ENCODE results near the gene PRKACB. TPM values are rescaled to one million over a fixed set of nuclear protein-coding genes. Genes with fewer than 3 reads are reported as not detected.
A peak's percentile ranks its signal among the peaks of the same experiment; 100 is the strongest.

PRKACB gene
- polyA plus RNA-seq, 1 donor (not counting 4 experiments of a cell fraction or from before 2014, with no cell fraction given) = 15.3 TPM

DNA sequence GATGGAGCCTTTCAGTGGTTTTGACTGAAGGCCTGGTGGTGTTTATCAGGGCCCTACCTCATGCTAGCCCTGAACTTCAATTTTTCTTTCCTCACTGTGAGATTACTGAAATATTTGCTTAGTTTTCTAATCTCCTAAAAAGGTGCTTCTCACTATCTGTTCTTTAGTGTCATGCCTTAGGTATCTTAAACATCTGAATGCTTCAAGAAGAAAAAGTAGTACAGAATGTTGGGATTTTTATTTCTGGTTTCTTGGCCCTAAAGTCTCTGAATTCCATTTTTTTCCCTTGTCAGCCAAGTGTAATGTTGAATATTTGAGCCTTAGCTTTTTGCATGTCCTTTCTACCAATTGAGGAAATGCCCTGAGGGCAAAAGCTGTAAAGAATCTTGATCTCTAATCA lies 47.9 kb upstream of the PRKACB start:
- dilution Hi-C loops (cut with MboI; ENCODE audit: extremely low pct_ligation_motif_present, low sequenced_read_pairs) = no loop called here
- Histone ChIP-seq H3K4me2 (ENCODE audit: control insufficient read depth, extremely low read depth, insufficient read depth, low read depth, low read length) (no peak overlapping the region), H4K20me1 (ENCODE audit: control insufficient read depth, extremely low read depth, insufficient read depth, low read length) (no peaks in the 10 kb centered on the region), H3K27me3 (ENCODE audit: control insufficient read depth, extremely low read depth, insufficient read depth, low read length) (no peaks in the 10 kb centered on the region), H3K36me3 (ENCODE audit: control insufficient read depth in 2 of 2, extremely low read depth in 1 of 2, insufficient read depth in 2 of 2, low read length in 2 of 2) (no peaks in the 10 kb centered on the region), H2AFZ (ENCODE audit: control insufficient read depth, low read length) (no peak overlapping the region), H3K9me3 (ENCODE audit: control insufficient read depth, low read depth, low read length) (no peaks in the 10 kb centered on the region), H3K9ac (ENCODE audit: control insufficient read depth, extremely low read depth, insufficient read depth, low read length) (no peak overlapping the region), H3K4me1 (ENCODE audit: control insufficient read depth, extremely low read depth, insufficient read depth, low read length) (peaks cover 7% of the 10 kb centered on the region), H3K9me1 (ENCODE audit: control insufficient read depth, extremely low read depth, insufficient read depth, low read length) (no peaks in the 10 kb centered on the region), H3K27ac (ENCODE audit: control insufficient read depth, insufficient read depth, low read length) (no peak overlapping the region), H3K79me2 (ENCODE audit: control insufficient read depth, insufficient read depth, low read length) (peaks cover 4% of the 10 kb centered on the region), H3K4me3 (ENCODE audit: control insufficient read depth in 2 of 3, extremely low read depth in 1 of 3, insufficient read depth in 2 of 3, low read depth in 1 of 3, low read length in 3 of 3) (no peak overlapping the region)
- no peak for TF ChIP-seq CTCF (optimal IDR thresholded peaks at IDR 0.05 in 1 of 3, IDR thresholded peaks at IDR 0.05 in 1 of 3, conservative IDR thresholded peaks at IDR 0.05 in 1 of 3; ENCODE audit: extremely low read depth in 1 of 3, insufficient read depth in 2 of 3, low read length in 3 of 3)
- no peak for TF ChIP-seq EZH2 (IDR thresholded peaks at IDR 0.05; ENCODE audit: low read length)
- DNase-seq (ENCODE audit: low read depth, low spot score) (no peak), FAIRE-seq (no peak)

GRCh38 chr1:84101204-84101603 lies 42.9 kb upstream of the PRKACB start:
- Histone ChIP-seq H3K27ac (ENCODE audit: control insufficient read depth, insufficient read depth, low read length) (no peak overlapping the region), H3K9me1 (ENCODE audit: control insufficient read depth, extremely low read depth, insufficient read depth, low read length) (no peaks in the 10 kb centered on the region), H3K36me3 (ENCODE audit: control insufficient read depth in 2 of 2, extremely low read depth in 1 of 2, insufficient read depth in 2 of 2, low read length in 2 of 2) (no peaks in the 10 kb centered on the region), H3K4me3 (ENCODE audit: control insufficient read depth in 2 of 3, extremely low read depth in 1 of 3, insufficient read depth in 2 of 3, low read depth in 1 of 3, low read length in 3 of 3) (no peak overlapping the region), H4K20me1 (ENCODE audit: control insufficient read depth, extremely low read depth, insufficient read depth, low read length) (no peaks in the 10 kb centered on the region), H3K9ac (ENCODE audit: control insufficient read depth, extremely low read depth, insufficient read depth, low read length) (no peak overlapping the region), H3K4me2 (ENCODE audit: control insufficient read depth, extremely low read depth, insufficient read depth, low read depth, low read length) (peak overlapping the region; percentile 25), H3K9me3 (ENCODE audit: control insufficient read depth, low read depth, low read length) (no peaks in the 10 kb centered on the region), H2AFZ (ENCODE audit: control insufficient read depth, low read length) (no peak overlapping the region), H3K79me2 (ENCODE audit: control insufficient read depth, insufficient read depth, low read length) (no peaks in the 10 kb centered on the region), H3K4me1 (ENCODE audit: control insufficient read depth, extremely low read depth, insufficient read depth, low read length) (peaks cover 19% of the 10 kb centered on the region), H3K27me3 (ENCODE audit: control insufficient read depth, extremely low read depth, insufficient read depth, low read length) (no peaks in the 10 kb centered on the region)
- FAIRE-seq (peak; percentile 76), DNase-seq (ENCODE audit: low read depth, low spot score) (no peak)
- TF ChIP-seq EZH2 (IDR thresholded peaks at IDR 0.05; ENCODE audit: low read length) = no peak
- dilution Hi-C loops (cut with MboI; ENCODE audit: extremely low pct_ligation_motif_present, low sequenced_read_pairs) = no loop called here
